NCI-H510A (cell line): ENCODE results near the gene BFSP1.

Source experiments
- DNase-seq: peaks from one replicate; lab custom pipeline; 2025; lab: John Stamatoyannopoulos, UW

BFSP1 gene

GRCh38 chr20:17530716-17531664 lies at the start of gene BFSP1:
BFSP1 (minus strand) TSS chr20:17531379; CDS start chr20:17531329, 50 bp downstream.
- DNase-seq = peak; percentile 76

GRCh38 chr20:17580895-17581294 lies 49.7 kb upstream of the BFSP1 start:
- no peak for DNase-seq

- no peak for DNase-seq
Measured at GRCh38 chr20:17579369-17580039, 48.3 kb upstream of the BFSP1 start.

- no peak for DNase-seq
Measured at GRCh38 chr20:17576215-17576614, 45.0 kb upstream of the BFSP1 start.

GRCh38 chr20:17573463-17573862 lies 42.3 kb upstream of the BFSP1 start:
- DNase-seq = no peak

- no peak for DNase-seq
Measured at GRCh38 chr20:17572034-17572638, 41.0 kb upstream of the BFSP1 start.

GRCh38 chr20:17571153-17571527 lies 40.0 kb upstream of the BFSP1 start:
- DNase-seq = no peak

- peak; percentile 22 for DNase-seq
Measured at GRCh38 chr20:17570347-17571152, 39.4 kb upstream of the BFSP1 start.

GRCh38 chr20:17569616-17570346 lies 38.6 kb upstream of the BFSP1 start, which contains the start of gene DSTN:
DSTN (plus strand) TSS chr20:17570075; CDS start chr20:17570209, 134 bp downstream.
- peak; percentile 99 for DNase-seq

- DNase-seq = peak; percentile 42
Measured at GRCh38 chr20:17568972-17569521, 37.9 kb upstream of the BFSP1 start.

- DNase-seq = no peak
Measured at GRCh38 chr20:17568045-17568788, 37.0 kb upstream of the BFSP1 start.

GRCh38 chr20:17566345-17566744 lies 35.2 kb upstream of the BFSP1 start:
- no peak for DNase-seq

GRCh38 chr20:17565169-17565845 lies 34.1 kb upstream of the BFSP1 start:
- DNase-seq = no peak

- no peak for DNase-seq
Measured at GRCh38 chr20:17562804-17563305, 31.7 kb upstream of the BFSP1 start.

- no peak for DNase-seq
Measured at GRCh38 chr20:17560344-17561074, 29.3 kb upstream of the BFSP1 start.

GRCh38 chr20:17559338-17559737 lies 28.2 kb upstream of the BFSP1 start:
- DNase-seq = no peak

GRCh38 chr20:17558941-17559304 lies 27.7 kb upstream of the BFSP1 start:
- no peak for DNase-seq

- DNase-seq = peak; percentile 50
Measured at GRCh38 chr20:17558154-17558940, 27.2 kb upstream of the BFSP1 start.
